Measurements from ENCODE around the gene LETMD1.

The LETMD1 gene

GRCh38 chr12:51055060-51055459, 6.9 kb downstream of the LETMD1 start:
- no peak overlapping the region for H3K4me3 ChIP-seq (ENCODE audit: low read depth, low read length)
- no peak overlapping the region for H3K9ac ChIP-seq (ENCODE audit: low read depth, low read length)
- peaks cover 77% of the 10 kb centered on the region for H3K36me3 ChIP-seq (ENCODE audit: control insufficient read depth, insufficient read depth, low read length)
- H3K27ac ChIP-seq (ENCODE audit: low read depth, low read length), result no peak overlapping the region
- H3K9me3 ChIP-seq (ENCODE audit: control insufficient read depth, insufficient read depth, low read length), result no peaks in the 10 kb centered on the region
- H3K4me1 ChIP-seq (ENCODE audit: control insufficient read depth, insufficient read depth, low read length), result no peaks in the 10 kb centered on the region
- H3K27me3 ChIP-seq (ENCODE audit: control insufficient read depth, insufficient read depth, low read length), result no peaks in the 10 kb centered on the region

GRCh38 chr12:51056242-51056641, 8.1 kb downstream of the LETMD1 start:
- Histone ChIP-seq H3K27ac (ENCODE audit: low read depth, low read length) (no peak overlapping the region), H3K36me3 (ENCODE audit: control insufficient read depth, insufficient read depth, low read length) (peaks cover 84% of the 10 kb centered on the region), H3K4me3 (ENCODE audit: low read depth, low read length) (no peak overlapping the region), H3K9me3 (ENCODE audit: control insufficient read depth, insufficient read depth, low read length) (no peaks in the 10 kb centered on the region), H3K9ac (ENCODE audit: low read depth, low read length) (no peak overlapping the region), H3K4me1 (ENCODE audit: control insufficient read depth, insufficient read depth, low read length) (no peaks in the 10 kb centered on the region), H3K27me3 (ENCODE audit: control insufficient read depth, insufficient read depth, low read length) (no peaks in the 10 kb centered on the region)

GRCh38 chr12:51059086-51059485, 11.0 kb downstream of the LETMD1 start:
- Histone ChIP-seq H3K36me3 (ENCODE audit: control insufficient read depth, insufficient read depth, low read length) (peaks cover 93% of the 10 kb centered on the region), H3K27ac (ENCODE audit: low read depth, low read length) (no peak overlapping the region), H3K4me1 (ENCODE audit: control insufficient read depth, insufficient read depth, low read length) (no peaks in the 10 kb centered on the region), H3K27me3 (ENCODE audit: control insufficient read depth, insufficient read depth, low read length) (no peaks in the 10 kb centered on the region), H3K9ac (ENCODE audit: low read depth, low read length) (no peak overlapping the region), H3K4me3 (ENCODE audit: low read depth, low read length) (no peak overlapping the region), H3K9me3 (ENCODE audit: control insufficient read depth, insufficient read depth, low read length) (no peaks in the 10 kb centered on the region)

DNA sequence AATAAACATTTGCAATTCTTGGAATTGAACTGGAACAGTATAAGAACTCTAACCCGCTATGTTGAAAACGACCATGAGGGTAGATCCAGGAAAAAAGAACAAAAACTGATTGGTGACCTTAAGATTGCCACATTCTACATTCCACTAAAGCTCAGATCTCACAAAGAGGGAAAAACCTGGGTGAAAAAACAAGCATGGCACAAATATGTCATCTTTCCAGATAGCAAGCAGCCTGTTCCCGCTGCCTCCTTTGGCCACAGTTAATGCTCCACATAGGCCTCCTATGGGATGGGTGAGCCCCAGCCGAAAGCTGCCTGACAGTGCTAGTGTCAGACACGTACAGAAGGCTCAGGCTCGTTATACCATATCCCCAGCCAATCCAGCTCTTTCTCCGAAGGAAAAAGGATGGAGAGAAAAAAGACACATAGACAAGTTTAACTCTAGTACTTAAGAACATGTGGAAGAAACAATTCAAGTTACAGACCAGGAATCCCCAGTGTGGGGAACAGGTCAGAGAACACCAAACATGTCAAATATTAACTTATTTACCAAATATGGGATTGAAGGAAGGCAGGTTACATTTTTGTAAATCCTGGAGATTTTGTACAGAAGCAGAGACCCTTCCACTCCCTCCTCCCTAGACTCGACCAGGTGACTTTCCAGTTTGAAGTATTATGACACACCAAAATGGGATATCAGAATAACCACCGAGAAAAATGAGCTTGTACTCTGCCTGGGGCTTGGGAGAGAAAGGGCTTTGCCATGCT, 14.7 kb downstream of the LETMD1 start:
- Histone ChIP-seq H3K36me3 (ENCODE audit: control insufficient read depth, insufficient read depth, low read length) (peaks cover 96% of the 10 kb centered on the region), H3K27me3 (ENCODE audit: control insufficient read depth, insufficient read depth, low read length) (no peaks in the 10 kb centered on the region), H3K9ac (ENCODE audit: low read depth, low read length) (no peak overlapping the region), H3K4me1 (ENCODE audit: control insufficient read depth, insufficient read depth, low read length) (no peaks in the 10 kb centered on the region), H3K9me3 (ENCODE audit: control insufficient read depth, insufficient read depth, low read length) (no peaks in the 10 kb centered on the region), H3K27ac (ENCODE audit: low read depth, low read length) (no peak overlapping the region), H3K4me3 (ENCODE audit: low read depth, low read length) (no peak overlapping the region)

DNA sequence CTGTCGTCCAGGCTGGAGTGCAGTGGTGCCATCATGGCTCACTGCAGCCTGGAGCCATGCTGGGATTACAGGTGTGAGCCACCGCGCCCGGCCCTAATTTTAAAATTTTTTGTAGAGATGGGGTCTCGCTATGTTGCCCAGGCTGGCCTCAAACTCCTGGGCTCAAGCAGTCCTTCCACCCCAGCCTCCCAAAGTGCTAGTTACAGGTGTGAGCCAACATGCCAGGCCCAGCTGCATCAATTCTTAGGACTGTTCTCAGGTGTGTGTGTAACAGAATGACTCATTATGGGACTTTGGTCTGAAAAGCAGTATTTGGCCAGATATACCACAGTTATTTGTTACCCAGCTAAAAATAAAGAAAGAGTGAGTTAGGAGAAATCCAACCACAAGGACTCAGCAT, 17.4 kb downstream of the LETMD1 start:
- Histone ChIP-seq H3K4me1 (ENCODE audit: control insufficient read depth, insufficient read depth, low read length) (no peaks in the 10 kb centered on the region), H3K36me3 (ENCODE audit: control insufficient read depth, insufficient read depth, low read length) (peaks cover 88% of the 10 kb centered on the region), H3K4me3 (ENCODE audit: low read depth, low read length) (no peak overlapping the region), H3K27me3 (ENCODE audit: control insufficient read depth, insufficient read depth, low read length) (no peaks in the 10 kb centered on the region), H3K9me3 (ENCODE audit: control insufficient read depth, insufficient read depth, low read length) (no peaks in the 10 kb centered on the region), H3K27ac (ENCODE audit: low read depth, low read length) (no peak overlapping the region), H3K9ac (ENCODE audit: low read depth, low read length) (no peak overlapping the region)

- H3K9me3 ChIP-seq (ENCODE audit: control insufficient read depth, insufficient read depth, low read length), result no peaks in the 10 kb centered on the region
- no peak overlapping the region for H3K4me3 ChIP-seq (ENCODE audit: low read depth, low read length)
- H3K27ac ChIP-seq (ENCODE audit: low read depth, low read length), result no peak overlapping the region
- peaks cover 85% of the 10 kb centered on the region for H3K36me3 ChIP-seq (ENCODE audit: control insufficient read depth, insufficient read depth, low read length)
- no peaks in the 10 kb centered on the region for H3K4me1 ChIP-seq (ENCODE audit: control insufficient read depth, insufficient read depth, low read length)
- H3K27me3 ChIP-seq (ENCODE audit: control insufficient read depth, insufficient read depth, low read length), result no peaks in the 10 kb centered on the region
- H3K9ac ChIP-seq (ENCODE audit: low read depth, low read length), result no peak overlapping the region
Measured at GRCh38 chr12:51067229-51067628, 19.1 kb downstream of the LETMD1 start.

DNA sequence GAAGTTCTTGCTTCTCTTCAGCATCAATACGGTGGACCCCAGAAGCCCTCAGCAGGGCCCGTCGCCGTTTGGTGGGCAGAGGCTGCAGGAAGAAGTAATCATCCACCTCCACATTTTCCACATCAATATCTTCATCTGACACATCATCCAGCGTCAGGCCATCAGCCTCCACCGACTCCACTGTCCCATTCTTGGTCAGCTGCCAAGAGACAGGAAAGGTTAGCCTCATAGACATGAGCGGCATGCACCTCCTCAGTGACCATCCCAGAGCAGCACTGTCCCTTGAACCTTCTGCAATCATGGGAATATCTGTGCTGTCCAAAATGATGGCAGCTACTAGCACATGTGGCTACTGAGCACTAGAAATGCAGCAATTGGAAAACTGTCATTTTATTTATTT, 19.6 kb downstream of the LETMD1 start:
- Histone ChIP-seq H3K27ac (ENCODE audit: low read depth, low read length) (no peak overlapping the region), H3K27me3 (ENCODE audit: control insufficient read depth, insufficient read depth, low read length) (no peaks in the 10 kb centered on the region), H3K9ac (ENCODE audit: low read depth, low read length) (no peak overlapping the region), H3K4me1 (ENCODE audit: control insufficient read depth, insufficient read depth, low read length) (no peaks in the 10 kb centered on the region), H3K9me3 (ENCODE audit: control insufficient read depth, insufficient read depth, low read length) (no peaks in the 10 kb centered on the region), H3K4me3 (ENCODE audit: low read depth, low read length) (no peak overlapping the region), H3K36me3 (ENCODE audit: control insufficient read depth, insufficient read depth, low read length) (peaks cover 83% of the 10 kb centered on the region)

GRCh38 chr12:51070004-51070403, 21.9 kb downstream of the LETMD1 start:
- H3K27ac ChIP-seq (ENCODE audit: low read depth, low read length), result no peak overlapping the region
- H3K4me1 ChIP-seq (ENCODE audit: control insufficient read depth, insufficient read depth, low read length), result no peaks in the 10 kb centered on the region
- H3K27me3 ChIP-seq (ENCODE audit: control insufficient read depth, insufficient read depth, low read length), result no peaks in the 10 kb centered on the region
- no peak overlapping the region for H3K9ac ChIP-seq (ENCODE audit: low read depth, low read length)
- peaks cover 77% of the 10 kb centered on the region for H3K36me3 ChIP-seq (ENCODE audit: control insufficient read depth, insufficient read depth, low read length)
- H3K9me3 ChIP-seq (ENCODE audit: control insufficient read depth, insufficient read depth, low read length), result no peaks in the 10 kb centered on the region
- H3K4me3 ChIP-seq (ENCODE audit: low read depth, low read length), result no peak overlapping the region

DNA sequence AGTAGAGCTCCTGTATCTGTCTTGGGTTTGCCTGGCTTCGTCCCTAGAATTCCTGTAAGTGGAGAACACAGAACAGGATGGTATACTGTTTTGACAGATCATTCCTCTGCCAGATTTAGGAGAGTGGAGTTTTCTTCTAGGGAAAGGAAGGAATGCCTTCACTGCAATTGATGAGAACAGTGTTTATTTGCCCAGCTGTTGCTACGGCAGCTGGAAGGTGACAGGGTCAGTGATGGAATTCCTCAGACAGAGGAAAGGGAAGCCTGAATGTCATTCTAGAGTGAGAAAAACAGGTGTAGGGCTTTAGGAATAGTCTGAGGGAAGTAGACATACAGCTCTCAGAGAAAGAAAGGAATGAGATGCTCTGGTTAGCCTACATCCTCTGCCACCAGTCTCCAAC, 23.5 kb downstream of the LETMD1 start:
- Histone ChIP-seq H3K27ac (ENCODE audit: low read depth, low read length) (no peak overlapping the region), H3K36me3 (ENCODE audit: control insufficient read depth, insufficient read depth, low read length) (peaks cover 67% of the 10 kb centered on the region), H3K9ac (ENCODE audit: low read depth, low read length) (no peak overlapping the region), H3K4me1 (ENCODE audit: control insufficient read depth, insufficient read depth, low read length) (no peaks in the 10 kb centered on the region), H3K27me3 (ENCODE audit: control insufficient read depth, insufficient read depth, low read length) (no peaks in the 10 kb centered on the region), H3K9me3 (ENCODE audit: control insufficient read depth, insufficient read depth, low read length) (no peaks in the 10 kb centered on the region), H3K4me3 (ENCODE audit: low read depth, low read length) (no peak overlapping the region)

DNA sequence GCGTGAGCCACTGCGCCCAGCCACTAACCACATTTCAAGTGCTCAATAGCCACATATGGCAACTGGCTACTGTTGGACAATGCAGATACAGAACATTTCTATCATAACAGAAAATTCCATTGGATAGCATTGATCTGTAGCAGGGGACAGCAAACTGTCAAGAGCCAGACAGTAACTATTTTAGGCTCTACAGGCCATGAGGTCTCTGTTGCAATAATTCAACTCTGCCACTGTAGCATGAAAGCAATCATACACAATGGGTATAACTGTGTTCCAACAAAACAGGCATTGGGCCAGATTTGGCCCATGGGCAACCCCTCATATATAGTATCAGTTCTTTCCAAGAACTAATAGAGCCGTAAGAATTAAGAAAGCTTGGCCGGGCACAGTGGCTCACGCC, 27.3 kb downstream of the LETMD1 start:
- Histone ChIP-seq H3K9me3 (ENCODE audit: control insufficient read depth, insufficient read depth, low read length) (no peaks in the 10 kb centered on the region), H3K9ac (ENCODE audit: low read depth, low read length) (no peak overlapping the region), H3K27ac (ENCODE audit: low read depth, low read length) (no peak overlapping the region), H3K4me1 (ENCODE audit: control insufficient read depth, insufficient read depth, low read length) (no peaks in the 10 kb centered on the region), H3K4me3 (ENCODE audit: low read depth, low read length) (no peak overlapping the region), H3K27me3 (ENCODE audit: control insufficient read depth, insufficient read depth, low read length) (no peaks in the 10 kb centered on the region), H3K36me3 (ENCODE audit: control insufficient read depth, insufficient read depth, low read length) (peaks cover 46% of the 10 kb centered on the region)

DNA sequence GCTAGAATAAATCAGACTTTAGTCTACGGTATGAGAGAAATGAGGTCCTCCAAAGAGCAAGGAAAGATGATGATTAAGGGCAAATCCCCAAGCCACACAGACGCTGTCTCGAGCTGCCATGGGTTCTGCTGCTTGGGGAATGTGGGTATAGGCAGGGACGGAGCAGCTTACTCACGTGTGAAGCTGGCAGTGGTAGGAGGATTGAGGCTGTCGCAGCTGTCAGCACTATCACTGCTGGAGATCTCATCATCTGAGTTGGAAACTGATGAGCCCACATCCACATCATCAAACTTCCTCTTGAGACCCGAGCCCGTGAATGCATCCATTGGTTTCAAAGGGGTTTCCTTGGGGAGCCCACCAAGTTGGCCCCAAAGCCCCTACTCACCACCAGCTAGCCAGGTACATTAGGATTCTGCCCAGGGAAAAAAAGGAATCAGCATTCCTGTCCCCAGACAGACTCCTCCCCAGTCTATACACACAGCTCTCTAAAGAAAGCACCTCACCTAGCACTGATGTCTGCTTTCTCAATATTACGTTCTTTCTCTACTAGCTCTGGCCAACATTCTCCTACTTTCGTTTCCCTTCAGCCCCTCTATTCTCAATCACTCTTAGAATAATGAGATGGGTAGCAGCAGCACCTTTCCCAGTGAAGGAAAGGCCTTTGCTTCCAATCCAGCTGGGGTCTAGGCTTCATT, 28.3 kb downstream of the LETMD1 start:
- Histone ChIP-seq H3K9ac (ENCODE audit: low read depth, low read length) (no peak overlapping the region), H3K27me3 (ENCODE audit: control insufficient read depth, insufficient read depth, low read length) (no peaks in the 10 kb centered on the region), H3K27ac (ENCODE audit: low read depth, low read length) (no peak overlapping the region), H3K36me3 (ENCODE audit: control insufficient read depth, insufficient read depth, low read length) (peaks cover 37% of the 10 kb centered on the region), H3K4me1 (ENCODE audit: control insufficient read depth, insufficient read depth, low read length) (no peaks in the 10 kb centered on the region; the same call in 1 of the 2 replicates), H3K9me3 (ENCODE audit: control insufficient read depth, insufficient read depth, low read length) (no peaks in the 10 kb centered on the region), H3K4me3 (ENCODE audit: low read depth, low read length) (no peak overlapping the region)

Data from HUES48 (cell line).